ENCODE data around the gene SETD1A. TPM values are rescaled to one million over a fixed set of nuclear protein-coding genes. Genes with fewer than 3 reads are reported as not detected.

SETD1A gene
- total and polyA plus RNA-seq, 2 of the 4 experiments (the other 2 are of a cell fraction): 0.54 to 5.8 TPM

- TF ChIP-seq BHLHE40 (IDR thresholded peaks at IDR 0.05; ENCODE audit: low read depth, low read length) (no peak), FOS (IDR thresholded peaks at IDR 0.05; ENCODE audit: low read depth, low read length) (no peak), POLR2A (IDR thresholded peaks at IDR 0.05; ENCODE audit: low read depth, low read length) (no peak), CTCF (conservative IDR thresholded peaks at IDR 0.05; ENCODE audit: low read depth, low read length) (no peak), ELK1 (IDR thresholded peaks at IDR 0.05; ENCODE audit: borderline replicate concordance, low read depth, low read length) (no peak), NFE2L2 (IDR thresholded peaks at IDR 0.05; ENCODE audit: low read depth, low read length) (no peak), CEBPB (IDR thresholded peaks at IDR 0.05; ENCODE audit: low read depth, low read length) (no peak), RCOR1 (IDR thresholded peaks at IDR 0.05; ENCODE audit: insufficient replicate concordance, low read length) (no peak), MAZ (IDR thresholded peaks at IDR 0.05; ENCODE audit: borderline replicate concordance, low read depth, low read length) (no peak), MAFK (IDR thresholded peaks at IDR 0.05; ENCODE audit: low read depth, low read length) (no peak), USF2 (IDR thresholded peaks at IDR 0.05; ENCODE audit: low read depth, low read length) (no peak), CHD1 (IDR thresholded peaks at IDR 0.05; ENCODE audit: low read depth, low read length) (no peak), RFX5 (IDR thresholded peaks at IDR 0.05; ENCODE audit: low read depth, low read length) (no peak)
- no peak overlapping the region for H4K91ac ChIP-seq (ENCODE audit: insufficient read depth, low read depth, low read length)
- H3K4me1 ChIP-seq (ENCODE audit: control insufficient read depth, insufficient read depth, low read length): peaks cover 7% of the 10 kb centered on the region
- no peak overlapping the region for H2BK120ac ChIP-seq (ENCODE audit: low read depth, low read length)
- no peak overlapping the region for H3K4ac ChIP-seq (ENCODE audit: low read depth, low read length)
- no peak overlapping the region for H3K18ac ChIP-seq (ENCODE audit: low read depth, low read length)
- H3K14ac ChIP-seq (replicated peaks; ENCODE audit: low read depth, low read length): no peak overlapping the region
- no peak overlapping the region for H4K5ac ChIP-seq (ENCODE audit: low read depth, low read length)
- H3K27ac ChIP-seq (ENCODE audit: insufficient read depth, low read length): no peak overlapping the region
- H3K23ac ChIP-seq (ENCODE audit: low read depth, low read length): no peak overlapping the region
- POLR2A ChIA-PET (ENCODE audit: unreplicated experiment): no interaction called here
- H4K8ac ChIP-seq (ENCODE audit: low read depth in 2 of 2, low read length in 2 of 2): no peak overlapping the region
- no peak overlapping the region for H2AK9ac ChIP-seq (replicated peaks; ENCODE audit: low read depth, low read length, poor library complexity)
- dilution Hi-C loops (cut with HindIII; ENCODE audit: low sequenced_read_pairs, unreplicated experiment) (no loop called here), in situ Hi-C loops (cut with MboI; ENCODE audit: low sequenced_read_pairs) (no loop called here), intact Hi-C loops (cut with micrococcal nuclease) (loop anchor here (1.0 to 10.0 kb wide), 4 partner anchors 122 to 912 kb away; partner anchors contain the start of genes ZNF646 and ZNF668)
- H2BK20ac ChIP-seq (ENCODE audit: low read depth, low read length): no peak overlapping the region
- CTCF ChIA-PET: interaction anchor here (0.9 to 1.3 kb wide), 3 partner anchors 16 to 489 kb away, joined by 3 to 4 read pairs (median 3); partner anchors contain the start of gene ZNF843
- peaks cover 15 to 45% of the 10 kb centered on the region in 2 experiments; a peak in 3 of 4 replicates for H3K79me1 ChIP-seq (ENCODE audit: low read depth in 1 of 2, low read length in 2 of 2)
- H3K9me3 ChIP-seq (ENCODE audit: control insufficient read depth, insufficient read depth, low read length): no peaks in the 10 kb centered on the region
- H2BK5ac ChIP-seq (ENCODE audit: low read depth, low read length, poor library complexity, severe bottlenecking): no peak overlapping the region
- H4K20me1 ChIP-seq (ENCODE audit: insufficient read depth, low read length): peaks cover 10% of the 10 kb centered on the region
- H3K36me3 ChIP-seq (ENCODE audit: control insufficient read depth, insufficient read depth, low read length): peaks cover 4% of the 10 kb centered on the region; the same call in 1 of the 2 replicates
- H3K9me1 ChIP-seq (ENCODE audit: insufficient read depth, low read length): peaks cover 11% of the 10 kb centered on the region; the same call in 1 of the 2 replicates
- H2AK5ac ChIP-seq (ENCODE audit: low read depth, low read length): no peak overlapping the region
- WGBS, 2 experiments (ENCODE audit: extremely low coverage in 2 of 2, insufficient read length in 1 of 2): no CpG with 5 or more reads among the region's 9 CpGs
- no TSS peak for BruUV-seq (replicated peaks)
- no peak for DNase-seq
- ATAC-seq (ENCODE audit: low read depth): no peak
- H3K4me3 ChIP-seq (ENCODE audit: insufficient read depth, low read depth, low read length): no peak overlapping the region
- no peak overlapping the region for H3K9ac ChIP-seq (ENCODE audit: low read depth, low read length)
- H3K56ac ChIP-seq (ENCODE audit: extremely low read depth, insufficient read depth, low read length): no peak overlapping the region
- no peak overlapping the region for H2BK15ac ChIP-seq (ENCODE audit: low read depth, low read length)
- H2AFZ ChIP-seq (replicated peaks; ENCODE audit: low read length, poor library complexity): no peak overlapping the region
- H3K27me3 ChIP-seq (ENCODE audit: control insufficient read depth, insufficient read depth, low read length): no peaks in the 10 kb centered on the region
- H3K4me2 ChIP-seq (ENCODE audit: low read depth, low read length): no peak overlapping the region
Measured at GRCh38 chr16:30953111-30953510, 4.4 kb upstream of the SETD1A start.

Data from IMR-90 (cell line).